ENCODE results near the gene TEX30.

DNA sequence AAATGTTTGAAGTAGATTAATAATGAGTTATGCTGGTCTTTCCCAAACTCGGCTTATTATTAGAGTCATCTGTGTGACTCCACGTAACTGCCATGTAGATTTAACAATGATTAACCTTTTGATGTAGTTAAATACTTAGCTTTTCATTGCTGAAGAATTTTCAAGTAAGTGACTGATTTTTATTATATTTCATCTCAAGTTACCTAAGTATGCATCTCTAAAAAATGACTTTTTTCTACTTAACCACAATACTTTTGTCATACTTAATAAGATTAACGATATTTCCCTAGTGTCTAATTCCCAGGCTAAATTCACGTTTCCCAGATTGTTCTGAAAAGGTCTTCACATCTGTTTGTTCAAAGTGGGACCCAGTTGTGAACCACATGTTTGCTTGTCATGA is 43.1 kb upstream of the TEX30 start:
- TF ChIP-seq CTCF (IDR thresholded peaks at IDR 0.05): no peak
- TF ChIP-seq EZH2 (IDR thresholded peaks at IDR 0.05; ENCODE audit: borderline replicate concordance, insufficient read depth, low read depth, low read length, poor library complexity, severe bottlenecking): no peak

Measured in B cell (primary cell).